GM19395 (cell line): ENCODE measurements around the gene WFDC10B.
"Not testable (repeated sequence)": the region's sequence is repeated elsewhere in the genome, so short reads cannot be mapped to it uniquely, and the experiment has no call there.

Experiments used
- ATAC-seq: cut with Tn5 transposase; IDR thresholded peaks from one replicate; pipeline ENCODE4 v1.9.1; 2021; ENCODE audit warnings: mild to moderate bottlenecking, moderate library complexity; ENCODE audit not compliant: unreplicated experiment

WFDC10B gene

DNA sequence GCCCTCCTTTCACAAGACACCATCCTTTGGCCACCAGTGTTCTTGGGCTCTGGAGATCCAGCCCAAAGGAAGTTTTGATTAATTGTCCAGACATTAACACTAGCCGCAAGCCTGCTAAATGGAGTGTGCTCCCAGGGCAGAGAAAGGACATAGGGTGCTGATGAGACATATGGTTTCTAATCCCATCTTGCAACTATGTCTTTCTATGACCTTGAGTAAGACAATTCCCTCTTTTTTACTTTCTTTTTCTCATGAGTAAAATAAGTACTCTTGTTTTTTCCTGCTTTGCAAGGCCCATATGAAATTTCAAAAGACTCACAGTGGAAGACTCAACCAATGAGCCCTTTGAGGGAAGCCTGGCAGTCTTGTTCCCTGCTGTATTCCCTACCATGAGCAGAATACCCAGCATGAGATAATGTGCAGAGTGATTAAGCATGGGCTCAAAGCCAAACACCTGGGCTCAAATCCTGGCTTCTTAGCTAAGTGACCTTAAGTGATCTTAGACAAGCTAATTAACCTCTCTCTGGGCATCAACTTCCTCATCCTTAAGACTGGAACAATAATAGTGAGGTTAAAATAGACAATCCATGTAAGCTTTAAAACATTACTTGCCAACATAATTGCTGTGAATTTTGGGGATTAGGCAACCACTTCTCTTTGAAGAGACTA, at the start of gene WFDC10B:
WFDC10B (minus strand) TSS at position 51 of the 669 bp plus-strand sequence. CDS start 19,027 bp downstream, outside the sequence.
- ATAC-seq, result no peak

DNA sequence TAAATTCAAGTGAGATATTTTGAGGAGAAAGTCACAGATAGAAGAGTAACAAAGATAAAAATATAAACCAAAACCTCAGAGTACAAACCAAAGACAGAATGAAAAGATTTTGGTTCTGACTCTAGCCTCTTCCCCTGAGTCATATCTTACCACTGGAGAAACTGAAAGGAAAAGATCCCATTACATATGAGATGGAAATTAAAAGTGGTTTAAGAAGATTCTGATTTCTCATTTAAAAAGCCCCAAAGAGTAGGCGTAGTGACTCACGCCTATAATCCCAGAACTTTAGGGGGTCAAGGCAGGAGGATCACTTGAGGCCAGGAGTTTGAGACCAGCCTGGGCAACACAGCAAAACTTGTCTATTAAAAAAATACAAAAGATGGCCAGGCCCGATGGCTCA, 47.9 kb upstream of the WFDC10B start:
- no peak for ATAC-seq

DNA sequence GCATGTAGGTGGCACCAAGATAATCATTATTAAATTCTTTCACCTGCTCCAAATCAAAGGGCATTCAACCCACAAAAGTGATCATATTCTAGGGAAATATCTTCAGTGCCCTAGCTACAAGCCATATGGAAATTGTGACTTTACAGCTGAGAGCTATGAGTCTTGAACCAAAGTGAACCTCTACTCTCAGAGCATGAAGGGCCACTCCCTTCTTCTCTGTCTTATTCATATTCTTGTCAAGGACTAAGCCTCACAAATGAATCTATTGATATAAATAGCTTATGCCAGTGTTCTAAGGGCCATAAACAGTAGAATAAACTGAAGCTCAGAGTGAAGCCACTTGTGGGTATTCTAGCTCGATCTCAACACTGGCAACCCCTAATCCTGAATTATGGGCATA, 46.9 kb upstream of the WFDC10B start:
- ATAC-seq, result no peak

DNA sequence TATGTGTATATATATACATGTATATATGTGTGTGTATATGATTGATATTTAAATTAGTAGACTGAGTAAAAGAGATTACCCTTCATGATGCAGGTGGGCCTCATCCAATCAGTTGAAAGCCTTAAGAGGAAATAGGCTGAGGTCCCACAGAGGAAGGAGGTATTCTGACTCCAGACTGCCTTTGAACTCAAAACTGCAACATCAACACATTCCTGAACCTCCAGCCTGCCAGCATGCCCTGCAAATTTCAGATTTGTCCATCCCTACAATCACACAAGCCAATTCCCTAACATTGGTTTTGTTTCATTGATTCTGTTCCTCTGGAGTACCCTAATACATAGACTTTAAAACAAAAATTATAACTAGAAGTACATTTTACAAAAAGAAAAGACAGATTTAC, 40.2 kb upstream of the WFDC10B start:
- ATAC-seq, result no peak

DNA sequence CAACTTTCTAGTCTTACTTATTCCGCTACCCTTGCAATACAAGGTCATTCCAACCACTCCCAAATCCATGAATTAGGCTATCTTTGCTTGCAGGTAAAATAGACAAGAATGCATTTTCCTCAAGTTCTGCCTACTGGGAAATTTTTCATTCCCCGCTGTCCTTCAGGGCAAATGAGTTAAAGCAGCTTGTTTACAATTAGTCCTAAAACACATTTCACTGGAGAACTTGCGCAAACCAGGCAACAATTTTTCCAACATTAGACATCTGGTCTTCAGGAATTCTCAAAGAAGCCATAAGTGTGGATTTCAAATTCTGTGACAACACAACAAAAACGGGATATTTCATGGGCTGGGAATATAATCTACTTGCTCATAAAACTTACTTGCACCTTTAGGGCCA, 37.8 kb upstream of the WFDC10B start:
- no peak for ATAC-seq

DNA sequence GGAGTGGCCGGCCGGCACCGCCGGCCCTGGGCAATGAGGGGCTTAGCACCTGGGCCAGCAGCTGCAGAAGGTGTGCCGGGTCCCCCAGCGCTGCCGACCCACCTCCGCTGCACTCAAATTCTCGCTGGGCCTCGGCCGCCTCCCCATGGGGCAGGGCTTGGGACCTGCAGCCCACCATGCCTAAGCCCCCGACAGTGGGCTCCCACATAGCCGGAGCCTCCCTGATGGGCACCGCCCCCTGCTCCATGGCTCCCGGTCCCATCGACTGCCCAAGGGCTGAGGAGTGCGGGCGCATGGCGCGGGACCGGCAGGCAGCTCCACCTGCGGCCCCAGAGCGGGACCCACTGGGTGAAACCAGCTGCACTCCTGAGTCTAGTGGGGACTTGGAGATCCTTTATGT, 31.2 kb upstream of the WFDC10B start:
- ATAC-seq, result no peak

DNA sequence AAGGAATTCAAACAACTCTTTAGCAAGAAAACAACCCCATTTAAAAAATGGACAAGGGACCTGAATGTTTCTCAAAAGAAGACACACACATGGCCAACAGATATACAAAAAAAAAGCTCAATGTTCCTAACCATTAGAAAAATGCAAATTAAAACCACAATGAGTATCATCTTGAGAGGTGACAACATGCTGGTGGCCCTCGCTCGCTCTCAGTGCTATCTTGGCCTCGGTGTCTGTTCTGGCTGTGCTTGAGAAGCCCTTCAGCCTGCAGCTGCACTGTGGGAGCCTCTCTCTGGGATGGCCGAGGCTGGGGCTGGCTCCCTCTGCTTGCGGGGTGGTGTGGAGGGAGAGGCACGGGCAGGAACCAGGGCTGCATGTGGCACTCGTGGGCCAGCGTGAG, 30.7 kb upstream of the WFDC10B start:
- ATAC-seq, result no peak

DNA sequence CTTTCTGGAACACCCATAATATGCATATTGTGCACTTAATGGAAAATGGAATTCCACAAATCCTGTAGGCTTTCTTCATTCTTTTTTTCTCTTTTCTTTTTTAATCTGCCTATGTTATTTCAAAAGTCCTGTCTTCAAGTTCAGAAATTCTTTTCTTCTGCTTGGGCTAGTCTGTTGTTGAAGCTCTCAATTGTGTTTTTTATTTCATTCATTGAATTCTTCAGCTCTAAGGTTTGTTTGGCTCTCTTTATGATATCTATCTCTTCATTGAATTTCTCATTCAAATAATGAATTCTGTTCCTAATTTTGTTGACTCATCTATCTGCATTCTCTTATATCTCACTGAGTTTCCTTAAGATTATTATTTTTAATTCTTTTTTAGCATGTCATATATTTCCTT, 27.4 kb upstream of the WFDC10B start:
- no peak for ATAC-seq

DNA sequence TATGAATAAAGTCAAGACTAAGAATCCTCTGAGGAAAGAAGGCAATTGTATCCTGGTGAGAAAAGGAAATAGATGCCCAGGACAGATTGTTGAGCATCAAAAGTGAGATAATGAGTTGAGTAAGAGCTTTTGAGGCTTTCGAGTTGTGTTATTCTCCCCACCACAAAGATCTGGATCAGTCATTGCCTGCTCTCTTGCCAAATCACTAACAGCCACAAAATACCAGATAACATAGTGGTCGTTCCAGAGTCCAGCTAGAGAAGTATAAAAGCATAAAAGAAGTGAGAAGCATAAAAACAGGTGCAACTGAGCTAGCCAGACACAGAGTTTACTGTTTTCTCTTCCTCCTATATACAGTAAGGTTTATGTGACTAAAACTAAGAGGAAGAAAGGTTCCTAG, 22.2 kb upstream of the WFDC10B start:
- ATAC-seq, result no peak

DNA sequence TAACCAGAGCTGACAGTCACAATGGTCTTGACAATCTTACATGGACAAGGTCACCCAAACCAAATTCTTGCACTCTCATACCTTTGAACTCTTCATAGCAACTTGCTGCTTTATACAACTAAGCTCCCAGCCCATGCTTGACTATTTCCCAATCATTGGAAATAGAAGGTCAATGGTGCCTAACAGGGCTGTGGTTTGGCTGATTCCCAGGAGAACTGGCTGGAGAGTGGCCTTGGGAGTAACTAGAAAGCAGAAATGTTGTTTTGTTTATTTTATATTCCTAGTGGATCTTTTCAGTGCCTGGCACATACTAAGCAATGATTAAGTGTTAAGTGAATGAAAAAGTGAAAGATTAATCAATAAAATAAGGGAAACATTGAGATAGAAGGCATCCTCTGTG, 20.3 kb upstream of the WFDC10B start:
- ATAC-seq, result no peak

DNA sequence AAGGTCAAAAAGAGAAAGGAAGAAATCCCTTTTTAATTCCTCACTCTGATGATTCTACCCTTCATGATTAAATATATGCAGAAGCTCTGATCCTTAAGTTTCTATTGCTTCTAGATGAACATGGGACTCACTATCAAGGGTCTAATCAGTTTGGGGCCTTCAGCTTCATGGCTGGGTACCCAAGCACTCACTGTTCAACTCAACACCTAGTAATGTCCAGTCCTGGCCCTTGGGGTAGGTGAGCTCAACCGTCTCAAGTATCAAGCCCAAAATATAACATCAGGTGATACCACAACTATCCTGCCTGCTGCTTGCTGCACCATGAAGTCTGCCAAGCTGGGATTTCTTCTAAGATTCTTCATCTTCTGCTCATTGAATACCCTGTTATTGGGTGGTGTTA, 17.2 kb upstream of the WFDC10B start, which contains the start of gene SPINT4:
SPINT4 (plus strand) TSS at position 301 of the 400 bp plus-strand sequence; CDS start at position 322, 21 bp downstream.
- no peak for ATAC-seq

DNA sequence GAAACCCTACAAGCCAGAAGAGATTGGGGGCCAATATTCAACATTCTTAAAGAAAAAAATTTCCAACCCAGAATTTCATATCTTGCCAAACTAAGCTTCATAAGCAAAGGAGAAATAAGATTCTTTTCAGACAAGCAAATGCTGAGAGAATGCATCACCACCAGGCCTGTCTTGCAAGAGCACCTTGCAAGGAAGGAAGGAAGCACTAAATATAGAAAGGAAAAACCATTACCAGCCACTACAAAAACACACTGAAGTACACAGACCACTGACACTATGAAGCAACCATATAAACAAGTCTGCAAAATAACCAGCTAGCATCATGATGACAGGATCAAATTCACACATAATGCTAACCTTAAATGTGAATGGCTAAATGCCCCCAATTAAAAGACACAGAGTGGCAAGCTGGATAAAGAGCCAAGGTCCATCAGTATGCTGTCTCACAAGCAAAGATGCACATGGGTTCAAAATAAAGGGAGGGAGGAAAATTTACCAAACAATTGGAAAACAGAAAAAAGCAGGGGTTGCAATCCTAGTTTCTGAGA, 11.4 kb upstream of the WFDC10B start:
- not testable (repeated sequence) for ATAC-seq

DNA sequence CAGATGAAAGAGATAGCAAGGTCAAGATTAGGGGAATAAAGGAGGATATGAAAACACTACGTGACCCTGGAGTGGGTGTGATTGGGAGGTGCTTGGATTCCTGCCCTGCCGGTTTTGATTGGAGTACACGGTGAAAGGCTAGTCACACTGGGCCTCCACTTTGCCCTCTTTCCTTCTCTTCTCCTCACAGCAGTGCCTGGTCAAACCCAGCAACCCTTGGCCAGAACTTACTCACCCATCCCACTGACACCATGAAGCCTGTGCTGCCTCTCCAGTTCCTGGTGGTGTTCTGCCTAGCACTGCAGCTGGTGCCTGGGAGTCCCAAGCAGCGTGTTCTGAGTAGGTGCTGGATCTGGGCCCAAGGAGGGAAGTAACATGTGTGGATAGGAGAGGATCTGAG, 2.9 kb downstream of the WFDC10B start, which contains the start of gene WFDC13:
WFDC13 (plus strand) TSS at position 166 of the 400 bp plus-strand sequence; CDS start at position 252, 86 bp downstream.
- ATAC-seq, result no peak

DNA sequence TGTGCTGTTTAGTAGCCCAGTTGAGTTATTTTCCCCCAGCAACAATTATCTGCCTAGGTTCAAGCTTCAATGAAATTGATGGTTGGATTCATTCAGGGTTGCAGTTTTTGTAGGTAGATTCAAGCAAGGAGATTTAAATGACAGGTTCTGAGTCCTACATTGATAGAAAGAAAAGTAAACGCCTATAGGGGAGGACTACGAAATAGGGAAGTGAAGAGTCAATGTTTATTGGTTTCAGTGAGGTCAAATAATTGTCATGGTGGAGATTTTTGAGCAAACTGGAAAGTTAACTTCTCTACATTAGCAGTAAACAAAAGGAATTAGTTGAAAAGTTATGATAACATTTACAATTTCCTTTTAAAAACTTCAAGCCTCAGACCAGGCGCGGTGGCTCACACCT, 3.7 kb downstream of the WFDC10B start:
- no peak for ATAC-seq

DNA sequence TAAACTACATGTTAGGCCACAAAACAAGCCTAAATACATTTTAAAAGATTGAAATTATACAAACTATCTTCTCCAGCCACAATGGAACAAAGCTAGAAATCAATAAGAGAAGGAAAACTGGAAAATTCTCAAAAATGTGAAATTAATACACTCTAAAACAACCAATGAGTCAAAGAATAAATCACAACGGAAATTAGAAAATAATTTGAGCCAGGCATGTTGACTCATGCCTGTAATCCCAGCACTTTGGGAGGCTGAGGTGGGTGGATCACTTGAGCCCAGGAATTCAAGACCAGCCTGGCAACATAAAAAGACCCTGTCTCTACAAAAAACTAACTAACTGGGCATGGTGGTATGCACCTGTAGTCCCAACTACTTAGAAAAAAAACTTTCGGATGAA, 9.3 kb downstream of the WFDC10B start:
- no peak for ATAC-seq

DNA sequence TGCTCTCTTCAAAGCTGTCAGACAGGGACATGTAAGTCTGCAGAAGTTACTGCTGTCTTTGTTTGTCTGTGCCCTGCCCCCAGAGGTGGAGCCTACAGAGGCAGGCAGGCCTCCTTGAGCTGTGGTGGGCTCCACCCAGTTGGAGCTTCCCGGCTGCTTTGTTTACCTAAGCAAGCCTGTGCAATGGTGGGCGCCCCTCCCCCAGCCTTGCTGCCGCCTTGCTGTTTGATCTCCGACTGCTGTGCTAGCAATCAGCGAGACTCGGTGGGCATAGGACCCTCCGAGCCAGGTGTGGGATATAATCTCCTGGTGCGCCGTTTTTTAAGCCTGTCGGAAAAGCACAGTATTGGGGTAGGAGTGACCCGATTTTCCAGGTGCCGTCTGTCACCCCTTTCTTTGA, 11.5 kb downstream of the WFDC10B start:
- ATAC-seq, result not testable (repeated sequence)

DNA sequence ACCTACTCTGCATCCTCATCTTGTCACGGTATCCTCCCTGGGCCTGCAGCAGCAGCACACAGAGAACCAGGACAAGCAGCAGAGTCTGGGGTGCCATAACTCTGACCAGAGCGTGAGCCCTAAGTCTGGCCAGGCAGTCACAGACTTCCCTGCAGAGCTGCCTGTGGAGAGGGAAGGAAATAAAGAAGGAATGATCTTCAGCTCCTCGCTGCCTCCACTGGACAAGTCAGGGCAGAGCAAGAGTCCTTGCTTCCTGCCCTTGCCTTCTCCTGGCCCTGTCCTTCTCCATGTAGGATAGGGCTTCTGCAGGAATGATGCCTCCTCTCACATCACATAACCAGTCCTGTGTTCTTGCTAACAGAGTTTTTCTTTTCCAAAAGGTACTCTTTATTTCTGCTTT, 18.9 kb downstream of the WFDC10B start:
- ATAC-seq, result no peak

DNA sequence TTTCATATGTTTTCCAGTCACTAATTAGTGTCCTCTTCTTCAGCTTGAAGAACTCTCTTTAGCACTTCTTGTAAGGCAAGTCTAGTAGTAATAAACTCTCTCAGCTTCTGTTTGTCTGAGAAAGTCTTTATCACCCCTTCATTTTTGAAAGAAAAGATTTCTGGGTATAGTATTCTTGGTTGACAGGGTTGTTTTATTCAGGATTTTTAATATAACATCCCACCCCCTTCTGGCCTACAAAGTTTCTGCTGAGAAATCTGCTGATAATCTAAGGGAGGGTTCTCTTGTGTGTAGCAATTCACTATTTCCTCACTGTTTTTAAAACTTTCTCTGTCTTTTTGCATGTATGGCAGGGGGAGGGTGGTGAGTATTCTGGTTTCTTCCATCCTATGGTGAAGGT, 25.2 kb downstream of the WFDC10B start:
- ATAC-seq, result no peak

DNA sequence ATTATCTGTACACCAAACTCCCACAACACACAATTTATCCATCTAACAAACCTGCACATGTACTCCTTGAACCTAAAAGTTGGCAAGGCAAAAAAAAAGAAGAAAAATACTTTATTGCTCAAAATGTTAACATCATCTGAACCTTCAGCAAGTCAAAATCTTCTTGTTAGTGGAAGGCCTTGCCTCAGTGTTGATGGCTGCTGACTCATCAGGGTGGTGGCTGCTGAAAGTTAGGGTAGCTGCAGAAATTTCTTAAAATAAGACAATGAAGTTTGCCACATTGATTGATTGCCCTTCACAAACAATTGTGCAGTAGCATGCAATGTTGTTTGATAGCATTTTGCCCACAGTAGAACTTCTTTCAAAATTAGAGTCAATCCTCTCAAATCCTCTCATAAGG, 32.1 kb downstream of the WFDC10B start:
- ATAC-seq, result no peak

DNA sequence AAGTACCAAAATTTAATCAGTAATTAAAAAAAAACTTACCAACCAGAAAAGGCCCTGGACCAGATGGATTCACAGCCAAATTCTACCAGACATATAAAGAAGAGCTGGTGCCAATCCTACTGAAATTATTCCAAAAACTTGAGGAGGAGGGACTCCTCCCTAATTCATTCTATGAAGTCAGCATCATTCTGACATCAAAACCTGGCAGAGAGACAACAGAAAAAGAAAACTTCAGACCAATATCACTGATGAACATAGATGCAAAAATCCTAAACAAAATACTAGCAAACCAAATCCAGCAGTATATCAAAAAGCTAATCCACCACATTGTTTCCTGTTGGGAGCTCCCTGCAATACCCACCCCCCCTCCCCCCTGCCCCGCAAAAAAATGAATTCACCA, 34.7 kb downstream of the WFDC10B start, which contains the start of gene WFDC11:
WFDC11 (minus strand) TSS at position 101 of the 400 bp plus-strand sequence. CDS start 19,639 bp downstream, outside the sequence.
- no peak for ATAC-seq

DNA sequence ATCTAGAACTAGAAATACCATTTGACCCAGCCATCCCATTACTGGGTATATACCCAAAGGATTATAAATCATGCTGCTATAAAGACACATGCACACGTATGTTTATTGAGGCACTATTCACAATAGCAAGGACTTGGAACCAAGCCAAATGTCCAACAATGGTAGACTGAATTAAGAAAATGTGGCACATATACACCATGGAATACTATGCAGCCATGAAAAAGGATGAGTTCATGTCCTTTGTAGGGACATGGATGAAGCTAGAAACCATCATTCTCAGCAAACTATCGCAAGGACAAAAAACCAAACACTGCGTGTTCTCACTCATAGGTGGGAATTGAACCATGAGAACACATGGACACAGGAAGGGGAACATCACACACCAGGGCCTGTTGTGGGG, 47.8 kb downstream of the WFDC10B start:
- ATAC-seq, result not testable (repeated sequence)

DNA sequence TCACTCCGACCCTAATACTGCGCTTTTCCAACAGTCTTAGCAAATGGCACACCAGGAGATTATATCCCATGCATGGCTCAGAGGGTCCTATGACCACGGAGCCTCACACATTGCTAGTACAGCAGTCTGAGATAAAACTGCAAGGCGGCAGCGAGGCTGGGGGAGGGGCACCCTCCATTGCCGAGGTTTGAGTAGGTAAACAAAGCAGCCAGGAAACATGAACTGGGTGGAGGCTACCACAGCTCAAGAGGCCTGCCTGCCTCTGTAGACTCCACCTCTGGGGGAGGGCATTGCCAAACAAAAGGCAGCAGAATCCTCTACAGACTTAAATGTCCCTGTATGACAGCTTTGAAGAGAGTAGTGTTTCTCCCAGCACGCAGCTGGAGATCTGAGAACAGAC, 53.1 kb downstream of the WFDC10B start:
- ATAC-seq, result not testable (repeated sequence)
